Measurements from ENCODE around the gene RSPRY1.

RSPRY1 gene

GRCh38 chr16:57185945-57186871 lies at the start of gene RSPRY1, which contains the start of gene PSME3IP1:
RSPRY1 (plus strand) TSS chr16:57186329; CDS start chr16:57204659, 18,330 bp downstream.
PSME3IP1 (minus strand) TSS chr16:57186039; CDS start chr16:57173854, 12,185 bp downstream.
- Histone ChIP-seq H3K4me1 (ENCODE audit: insufficient read depth, low read length) (peaks cover 28% of the 10 kb centered on the region), H3K4me3 (ENCODE audit: low read depth in 1 of 2, low read length in 2 of 2) (peak within 1 kb of the TSS; percentile 82 to 96), H3K36me3 (ENCODE audit: insufficient read depth, low read length) (no peaks in the 10 kb centered on the region)

GRCh38 chr16:57137043-57137442 lies 49.1 kb upstream of the RSPRY1 start:
- Histone ChIP-seq H3K27me3 (ENCODE audit: control insufficient read depth in 1 of 2, insufficient read depth in 2 of 2, low read length in 2 of 2) (no peaks in the 10 kb centered on the region), H3K9me3 (ENCODE audit: low read length) (no peaks in the 10 kb centered on the region), H3K27ac (ENCODE audit: low read depth, low read length) (no peak overlapping the region), H3K4me1 (ENCODE audit: insufficient read depth, low read length) (no peaks in the 10 kb centered on the region), H3K36me3 (ENCODE audit: insufficient read depth, low read length) (no peaks in the 10 kb centered on the region), H3K4me3 (ENCODE audit: low read depth in 1 of 2, low read length in 2 of 2) (no peak overlapping the region), H3K9ac (ENCODE audit: low read length) (no peak overlapping the region)

More at GRCh38 chr16:57185945-57186871, at the start of gene RSPRY1, which contains the start of gene PSME3IP1:
- Histone ChIP-seq H3K27ac (ENCODE audit: low read depth, low read length) (peak within 1 kb of the TSS; percentile 94), H3K27me3 (ENCODE audit: control insufficient read depth in 1 of 2, insufficient read depth in 2 of 2, low read length in 2 of 2) (no peaks in the 10 kb centered on the region), H3K9me3 (ENCODE audit: low read length) (no peaks in the 10 kb centered on the region), H3K9ac (ENCODE audit: low read length) (peak within 1 kb of the TSS; percentile 95)

- Histone ChIP-seq H3K9ac (ENCODE audit: low read length) (no peak overlapping the region), H3K27me3 (ENCODE audit: control insufficient read depth in 1 of 2, insufficient read depth in 2 of 2, low read length in 2 of 2) (no peaks in the 10 kb centered on the region), H3K27ac (ENCODE audit: low read depth, low read length) (no peak overlapping the region), H3K4me1 (ENCODE audit: insufficient read depth, low read length) (no peaks in the 10 kb centered on the region), H3K36me3 (ENCODE audit: insufficient read depth, low read length) (no peaks in the 10 kb centered on the region), H3K9me3 (ENCODE audit: low read length) (no peaks in the 10 kb centered on the region), H3K4me3 (ENCODE audit: low read depth in 1 of 2, low read length in 2 of 2) (no peak overlapping the region)
These were observed 48.4 kb upstream of the RSPRY1 start for GRCh38 chr16:57137566-57138273.

GRCh38 chr16:57138281-57138935 lies 47.7 kb upstream of the RSPRY1 start:
- Histone ChIP-seq H3K4me3 (ENCODE audit: low read depth in 1 of 2, low read length in 2 of 2) (no peak overlapping the region), H3K27me3 (ENCODE audit: control insufficient read depth in 1 of 2, insufficient read depth in 2 of 2, low read length in 2 of 2) (no peaks in the 10 kb centered on the region), H3K36me3 (ENCODE audit: insufficient read depth, low read length) (no peaks in the 10 kb centered on the region), H3K27ac (ENCODE audit: low read depth, low read length) (no peak overlapping the region), H3K4me1 (ENCODE audit: insufficient read depth, low read length) (no peaks in the 10 kb centered on the region), H3K9ac (ENCODE audit: low read length) (no peak overlapping the region), H3K9me3 (ENCODE audit: low read length) (no peaks in the 10 kb centered on the region)

GRCh38 chr16:57140931-57141668 lies 45.0 kb upstream of the RSPRY1 start:
- no peak overlapping the region for H3K9ac ChIP-seq (ENCODE audit: low read length)
- no peak overlapping the region for H3K4me3 ChIP-seq (ENCODE audit: low read depth in 1 of 2, low read length in 2 of 2)
- H3K27me3 ChIP-seq (ENCODE audit: control insufficient read depth in 1 of 2, insufficient read depth in 2 of 2, low read length in 2 of 2), result no peaks in the 10 kb centered on the region
- H3K4me1 ChIP-seq (ENCODE audit: insufficient read depth, low read length), result no peaks in the 10 kb centered on the region
- H3K36me3 ChIP-seq (ENCODE audit: insufficient read depth, low read length), result no peaks in the 10 kb centered on the region
- no peaks in the 10 kb centered on the region for H3K9me3 ChIP-seq (ENCODE audit: low read length)
- no peak overlapping the region for H3K27ac ChIP-seq (ENCODE audit: low read depth, low read length)

- no peaks in the 10 kb centered on the region for H3K36me3 ChIP-seq (ENCODE audit: insufficient read depth, low read length)
- peaks cover under 1% of the 10 kb centered on the region for H3K4me1 ChIP-seq (ENCODE audit: insufficient read depth, low read length)
- no peak overlapping the region for H3K4me3 ChIP-seq (ENCODE audit: low read depth in 1 of 2, low read length in 2 of 2)
- H3K27ac ChIP-seq (ENCODE audit: low read depth, low read length), result no peak overlapping the region
- no peak overlapping the region for H3K9ac ChIP-seq (ENCODE audit: low read length)
- H3K27me3 ChIP-seq (ENCODE audit: control insufficient read depth in 1 of 2, insufficient read depth in 2 of 2, low read length in 2 of 2), result no peaks in the 10 kb centered on the region
- no peaks in the 10 kb centered on the region for H3K9me3 ChIP-seq (ENCODE audit: low read length)
These were observed 44.1 kb upstream of the RSPRY1 start for GRCh38 chr16:57141822-57142631.

- no peaks in the 10 kb centered on the region for H3K27me3 ChIP-seq (ENCODE audit: control insufficient read depth in 1 of 2, insufficient read depth in 2 of 2, low read length in 2 of 2)
- no peak overlapping the region for H3K4me3 ChIP-seq (ENCODE audit: low read depth in 1 of 2, low read length in 2 of 2)
- H3K4me1 ChIP-seq (ENCODE audit: insufficient read depth, low read length), result peaks cover 12% of the 10 kb centered on the region
- H3K27ac ChIP-seq (ENCODE audit: low read depth, low read length), result no peak overlapping the region
- H3K9me3 ChIP-seq (ENCODE audit: low read length), result no peaks in the 10 kb centered on the region
- H3K9ac ChIP-seq (ENCODE audit: low read length), result no peak overlapping the region
- H3K36me3 ChIP-seq (ENCODE audit: insufficient read depth, low read length), result no peaks in the 10 kb centered on the region
These were observed 42.8 kb upstream of the RSPRY1 start for GRCh38 chr16:57143149-57143921.

- Histone ChIP-seq H3K4me1 (ENCODE audit: insufficient read depth, low read length) (peaks cover 12% of the 10 kb centered on the region), H3K9me3 (ENCODE audit: low read length) (no peaks in the 10 kb centered on the region), H3K4me3 (ENCODE audit: low read depth in 1 of 2, low read length in 2 of 2) (no peak overlapping the region), H3K27me3 (ENCODE audit: control insufficient read depth in 1 of 2, insufficient read depth in 2 of 2, low read length in 2 of 2) (no peaks in the 10 kb centered on the region), H3K27ac (ENCODE audit: low read depth, low read length) (no peak overlapping the region), H3K36me3 (ENCODE audit: insufficient read depth, low read length) (no peaks in the 10 kb centered on the region), H3K9ac (ENCODE audit: low read length) (no peak overlapping the region)
These were observed 42.1 kb upstream of the RSPRY1 start for GRCh38 chr16:57144027-57144426.

GRCh38 chr16:57145046-57146021 lies 40.8 kb upstream of the RSPRY1 start:
- H3K9me3 ChIP-seq (ENCODE audit: low read length), result no peaks in the 10 kb centered on the region
- H3K36me3 ChIP-seq (ENCODE audit: insufficient read depth, low read length), result no peaks in the 10 kb centered on the region
- H3K4me1 ChIP-seq (ENCODE audit: insufficient read depth, low read length), result peaks cover 12% of the 10 kb centered on the region
- H3K4me3 ChIP-seq (ENCODE audit: low read depth in 1 of 2, low read length in 2 of 2), result no peak overlapping the region
- H3K27ac ChIP-seq (ENCODE audit: low read depth, low read length), result no peak overlapping the region
- H3K27me3 ChIP-seq (ENCODE audit: control insufficient read depth in 1 of 2, insufficient read depth in 2 of 2, low read length in 2 of 2), result no peaks in the 10 kb centered on the region
- no peak overlapping the region for H3K9ac ChIP-seq (ENCODE audit: low read length)
